ENCODE measurements around the gene TMEM144.

Gene TMEM144

DNA sequence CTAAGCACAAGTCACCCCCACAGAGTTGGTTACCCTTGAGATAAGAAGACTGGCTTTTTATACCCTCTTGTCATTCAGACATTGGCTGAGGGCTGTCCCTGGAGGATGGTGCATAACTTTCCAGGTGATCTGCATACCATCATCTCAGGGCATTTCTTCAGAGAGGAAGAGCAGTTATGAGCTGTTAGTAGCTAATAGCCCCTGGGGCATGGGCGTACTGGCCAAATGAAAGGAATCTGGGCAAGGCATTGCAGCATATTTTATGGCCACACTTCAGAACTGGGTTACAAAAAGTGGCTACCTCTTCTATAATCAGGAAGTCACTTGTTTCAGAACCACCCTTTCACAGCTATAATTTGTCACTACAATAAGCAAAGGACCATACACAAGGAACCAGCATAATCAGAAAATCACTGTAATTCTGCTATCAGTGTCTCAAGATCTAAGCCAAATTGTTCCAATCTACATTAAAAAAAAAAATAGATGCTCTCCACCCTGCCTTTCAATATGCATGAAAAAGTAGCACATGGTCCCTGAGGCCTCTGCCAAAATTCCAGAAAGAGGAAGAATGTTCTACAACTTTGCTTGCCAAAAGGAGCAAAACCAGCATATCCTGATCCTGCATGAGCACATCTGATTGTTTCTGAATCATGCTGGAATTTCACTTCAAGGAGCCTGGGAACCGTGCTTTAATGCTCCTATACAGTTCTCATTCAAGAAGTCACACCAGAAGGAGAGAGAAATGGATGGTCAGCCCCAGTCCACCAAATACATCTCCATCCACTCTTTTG is 92.0 kb downstream of the TMEM144 start:
- no peak for DNase-seq

- DNase-seq = no peak
These were observed 94.4 kb downstream of the TMEM144 start for GRCh38 chr4:158304694-158305093.
